NB4 (cell line): ENCODE measurements around the gene CCDC170.

Source experiments
- POLR2A ChIP-seq: IDR thresholded peaks from 2 replicates; pipeline ENCODE4 v1.6.1; 2011; ENCODE audit warnings: mild to moderate bottlenecking; ENCODE audit not compliant: insufficient read length; ENCODE audit errors: extremely low read depth
- TF ChIP-seq, protein P1 (sequence below): IDR thresholded peaks from one replicate; pipeline ENCODE4 v1.5.1; 2012; ENCODE audit warnings: low read depth, low read length

DNA sequence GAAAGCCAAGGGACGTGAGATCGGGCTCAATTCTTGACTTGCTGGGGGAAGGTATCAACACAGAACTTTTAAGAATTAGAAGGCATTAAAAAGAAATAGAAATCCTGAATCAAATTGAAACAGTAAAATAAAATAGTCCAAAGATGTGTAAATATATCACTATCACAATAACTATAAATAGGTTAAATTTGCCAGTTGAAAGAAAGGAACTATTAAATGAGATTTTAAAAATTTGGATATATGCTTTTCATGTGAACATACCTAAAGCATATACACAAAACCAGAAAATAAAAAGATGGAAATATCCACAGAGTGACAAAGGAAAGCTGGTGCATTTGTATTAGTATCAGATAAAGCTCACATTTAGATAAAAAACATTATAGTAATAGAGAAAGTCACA, 161.3 kb downstream of the CCDC170 start:
- TF ChIP-seq, protein P1, sequence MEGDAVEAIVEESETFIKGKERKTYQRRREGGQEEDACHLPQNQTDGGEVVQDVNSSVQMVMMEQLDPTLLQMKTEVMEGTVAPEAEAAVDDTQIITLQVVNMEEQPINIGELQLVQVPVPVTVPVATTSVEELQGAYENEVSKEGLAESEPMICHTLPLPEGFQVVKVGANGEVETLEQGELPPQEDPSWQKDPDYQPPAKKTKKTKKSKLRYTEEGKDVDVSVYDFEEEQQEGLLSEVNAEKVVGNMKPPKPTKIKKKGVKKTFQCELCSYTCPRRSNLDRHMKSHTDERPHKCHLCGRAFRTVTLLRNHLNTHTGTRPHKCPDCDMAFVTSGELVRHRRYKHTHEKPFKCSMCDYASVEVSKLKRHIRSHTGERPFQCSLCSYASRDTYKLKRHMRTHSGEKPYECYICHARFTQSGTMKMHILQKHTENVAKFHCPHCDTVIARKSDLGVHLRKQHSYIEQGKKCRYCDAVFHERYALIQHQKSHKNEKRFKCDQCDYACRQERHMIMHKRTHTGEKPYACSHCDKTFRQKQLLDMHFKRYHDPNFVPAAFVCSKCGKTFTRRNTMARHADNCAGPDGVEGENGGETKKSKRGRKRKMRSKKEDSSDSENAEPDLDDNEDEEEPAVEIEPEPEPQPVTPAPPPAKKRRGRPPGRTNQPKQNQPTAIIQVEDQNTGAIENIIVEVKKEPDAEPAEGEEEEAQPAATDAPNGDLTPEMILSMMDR = no peak
- TF ChIP-seq POLR2A = no peak
